Measurements from ENCODE around the gene PXN. TPM values are rescaled to one million over a fixed set of nuclear protein-coding genes. Genes with fewer than 3 reads are reported as not detected.

Gene PXN
- total and polyA plus RNA-seq, 4 donors, result 6.0 to 13.1 (median 12.3) TPM

GRCh38 chr12:120234643-120235368 lies 30.7 kb downstream of the PXN start:
- H3K27ac ChIP-seq (ENCODE audit: low read depth in 1 of 2, low read length in 2 of 2), result peak overlapping the region; percentile 56 to 79
- no peak for DNase-seq (ENCODE audit: low spot score)
- H3K27me3 ChIP-seq (ENCODE audit: control insufficient read depth in 4 of 4, insufficient read depth in 4 of 4, low read length in 3 of 4), result no peaks in the 10 kb centered on the region
- 49% methylated on average over 13 of the region's 13 CpGs for WGBS
- H3K36me3 ChIP-seq (ENCODE audit: control insufficient read depth in 4 of 4, insufficient read depth in 3 of 4, low read depth in 1 of 4, low read length in 3 of 4), result no peaks in the 10 kb centered on the region
- H3K9ac ChIP-seq (ENCODE audit: low read depth in 1 of 2, low read length in 2 of 2), result no peak overlapping the region
- H3K9me3 ChIP-seq (ENCODE audit: control insufficient read depth in 4 of 4, low read length in 3 of 4), result no peaks in the 10 kb centered on the region
- TF ChIP-seq TAF1 (conservative IDR thresholded peaks at IDR 0.05), result no peak
- peak; percentile 21 for TF ChIP-seq SP1 (IDR thresholded peaks at IDR 0.05)
- TF ChIP-seq RXRA (IDR thresholded peaks at IDR 0.05), result peak in 1 of 2 donors; percentile 35
- TF ChIP-seq, protein P1, sequence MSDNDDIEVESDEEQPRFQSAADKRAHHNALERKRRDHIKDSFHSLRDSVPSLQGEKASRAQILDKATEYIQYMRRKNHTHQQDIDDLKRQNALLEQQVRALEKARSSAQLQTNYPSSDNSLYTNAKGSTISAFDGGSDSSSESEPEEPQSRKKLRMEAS (IDR thresholded peaks at IDR 0.05), result no peak
- peak; percentile 33 for TF ChIP-seq NR2F2 (IDR thresholded peaks at IDR 0.05)
- peak in 1 of 2 donors; percentile 22 for TF ChIP-seq HNF4A (conservative IDR thresholded peaks at IDR 0.05)
- TF ChIP-seq, protein P2, sequence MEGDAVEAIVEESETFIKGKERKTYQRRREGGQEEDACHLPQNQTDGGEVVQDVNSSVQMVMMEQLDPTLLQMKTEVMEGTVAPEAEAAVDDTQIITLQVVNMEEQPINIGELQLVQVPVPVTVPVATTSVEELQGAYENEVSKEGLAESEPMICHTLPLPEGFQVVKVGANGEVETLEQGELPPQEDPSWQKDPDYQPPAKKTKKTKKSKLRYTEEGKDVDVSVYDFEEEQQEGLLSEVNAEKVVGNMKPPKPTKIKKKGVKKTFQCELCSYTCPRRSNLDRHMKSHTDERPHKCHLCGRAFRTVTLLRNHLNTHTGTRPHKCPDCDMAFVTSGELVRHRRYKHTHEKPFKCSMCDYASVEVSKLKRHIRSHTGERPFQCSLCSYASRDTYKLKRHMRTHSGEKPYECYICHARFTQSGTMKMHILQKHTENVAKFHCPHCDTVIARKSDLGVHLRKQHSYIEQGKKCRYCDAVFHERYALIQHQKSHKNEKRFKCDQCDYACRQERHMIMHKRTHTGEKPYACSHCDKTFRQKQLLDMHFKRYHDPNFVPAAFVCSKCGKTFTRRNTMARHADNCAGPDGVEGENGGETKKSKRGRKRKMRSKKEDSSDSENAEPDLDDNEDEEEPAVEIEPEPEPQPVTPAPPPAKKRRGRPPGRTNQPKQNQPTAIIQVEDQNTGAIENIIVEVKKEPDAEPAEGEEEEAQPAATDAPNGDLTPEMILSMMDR (IDR thresholded peaks at IDR 0.05; ENCODE audit: low read depth, low read length, missing input control), result peak; percentile 47
- peak; percentile 65 to 72 for TF ChIP-seq RAD21 (IDR thresholded peaks at IDR 0.05)
- no peak for TF ChIP-seq GABPA (IDR thresholded peaks at IDR 0.05 in 1 of 2, conservative IDR thresholded peaks at IDR 0.05 in 1 of 2)
- H3K4me3 ChIP-seq (ENCODE audit: low read depth in 1 of 3, low read length in 3 of 3), result no peak overlapping the region
- peaks cover 18 to 60% (median 46%) of the 10 kb centered on the region in 4 donors for H3K4me1 ChIP-seq (ENCODE audit: control insufficient read depth in 4 of 4, insufficient read depth in 4 of 4, low read length in 3 of 4)

DNA sequence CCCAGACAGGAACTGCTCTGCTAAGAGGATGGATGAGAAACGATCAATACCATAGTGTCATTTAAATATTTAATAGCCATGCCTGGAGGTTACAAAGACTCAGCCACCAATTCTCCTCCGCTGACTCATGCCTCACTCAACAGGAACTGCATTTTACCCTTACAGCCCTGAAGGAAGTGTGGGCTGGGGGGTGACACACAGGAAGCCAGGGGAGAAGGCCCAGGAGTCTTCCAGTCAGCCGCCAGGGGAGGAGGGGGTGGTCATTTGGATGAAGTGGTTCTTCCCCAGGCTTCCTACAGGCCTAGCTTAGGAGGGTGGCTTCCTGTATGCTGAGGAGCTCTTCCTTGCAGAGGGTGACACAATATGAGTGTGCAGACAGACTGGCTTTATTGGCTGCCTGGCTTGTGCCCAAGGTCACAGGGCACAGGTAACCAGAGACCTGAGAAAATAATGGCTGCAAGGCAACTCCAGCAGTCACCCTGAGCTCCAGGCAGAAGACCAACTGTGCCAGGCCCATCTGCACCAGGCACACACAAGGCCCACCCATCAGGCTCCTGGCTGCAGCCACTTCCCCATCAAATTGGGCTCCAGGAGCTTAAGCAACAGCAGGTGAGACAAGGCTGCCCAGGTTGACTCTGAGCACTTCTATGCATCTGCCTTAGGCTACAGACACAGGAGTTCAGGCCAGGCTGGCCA lies 34.1 kb downstream of the PXN start:
- Histone ChIP-seq H3K4me1 (ENCODE audit: control insufficient read depth in 4 of 4, insufficient read depth in 4 of 4, low read length in 3 of 4) (peaks cover 23 to 85% (median 73%) of the 10 kb centered on the region in 4 donors), H3K27ac (ENCODE audit: low read depth in 1 of 2, low read length in 2 of 2) (peak overlapping the region; percentile 78 to 92), H3K9ac (ENCODE audit: low read depth in 1 of 2, low read length in 2 of 2) (no peak overlapping the region), H3K9me3 (ENCODE audit: control insufficient read depth in 4 of 4, low read length in 3 of 4) (no peaks in the 10 kb centered on the region), H3K27me3 (ENCODE audit: control insufficient read depth in 4 of 4, insufficient read depth in 4 of 4, low read length in 3 of 4) (no peaks in the 10 kb centered on the region), H3K36me3 (ENCODE audit: control insufficient read depth in 4 of 4, insufficient read depth in 3 of 4, low read depth in 1 of 4, low read length in 3 of 4) (no peaks in the 10 kb centered on the region), H3K4me3 (ENCODE audit: low read depth in 1 of 3, low read length in 3 of 3) (no peak overlapping the region)
- DNase-seq (ENCODE audit: low spot score), result no peak
- TF ChIP-seq RXRA (IDR thresholded peaks at IDR 0.05) (peak in 1 of 2 donors; percentile 22), NR2F2 (IDR thresholded peaks at IDR 0.05) (peak; percentile 30), TAF1 (conservative IDR thresholded peaks at IDR 0.05) (no peak), HNF4G (IDR thresholded peaks at IDR 0.05) (no peak), JUND (IDR thresholded peaks at IDR 0.05) (no peak), RAD21 (IDR thresholded peaks at IDR 0.05) (peak; percentile 10 to 25)
- WGBS, result 64% methylated on average over 3 of the region's 3 CpGs

DNA sequence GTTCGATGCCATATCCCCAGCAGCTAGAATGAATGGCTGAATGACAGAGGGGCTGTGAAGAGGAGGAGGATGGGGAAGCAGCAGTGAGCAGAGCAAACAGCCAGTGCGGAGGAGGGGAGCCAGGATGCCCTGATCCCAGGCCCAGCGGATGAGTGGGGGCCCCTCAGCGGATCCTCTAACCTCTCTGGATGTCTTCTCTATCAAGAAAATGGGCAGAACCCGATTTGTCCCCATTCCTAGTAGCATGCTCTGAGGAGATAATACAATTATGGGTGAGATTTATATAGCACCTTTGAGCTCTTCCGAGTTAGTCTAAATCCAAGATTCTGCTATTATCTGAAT lies 34.6 kb downstream of the PXN start:
- Histone ChIP-seq H3K4me3 (ENCODE audit: low read depth in 1 of 3, low read length in 3 of 3) (no peak overlapping the region), H3K4me1 (ENCODE audit: control insufficient read depth in 4 of 4, insufficient read depth in 4 of 4, low read length in 3 of 4) (peaks cover 25 to 87% (median 78%) of the 10 kb centered on the region in 4 donors), H3K36me3 (ENCODE audit: control insufficient read depth in 4 of 4, insufficient read depth in 3 of 4, low read depth in 1 of 4, low read length in 3 of 4) (no peaks in the 10 kb centered on the region), H3K9me3 (ENCODE audit: control insufficient read depth in 4 of 4, low read length in 3 of 4) (no peaks in the 10 kb centered on the region), H3K27ac (ENCODE audit: low read depth in 1 of 2, low read length in 2 of 2) (peak overlapping the region; percentile 78 to 92), H3K27me3 (ENCODE audit: control insufficient read depth in 4 of 4, insufficient read depth in 4 of 4, low read length in 3 of 4) (no peaks in the 10 kb centered on the region), H3K9ac (ENCODE audit: low read depth in 1 of 2, low read length in 2 of 2) (no peak overlapping the region)
- no peak for DNase-seq (ENCODE audit: low spot score)
- 73% methylated on average over 6 of the region's 6 CpGs for WGBS
- TF ChIP-seq GABPA (IDR thresholded peaks at IDR 0.05 in 1 of 2, conservative IDR thresholded peaks at IDR 0.05 in 1 of 2) (no peak), YY1 (IDR thresholded peaks at IDR 0.05) (no peak), NR2F2 (IDR thresholded peaks at IDR 0.05) (no peak), HNF4G (IDR thresholded peaks at IDR 0.05) (no peak), HNF4A (conservative IDR thresholded peaks at IDR 0.05) (no peak), FOXA2 (IDR thresholded peaks at IDR 0.05) (no peak), EGR1 (IDR thresholded peaks at IDR 0.05; ENCODE audit: low read depth in 2 of 2) (no peak), RAD21 (IDR thresholded peaks at IDR 0.05) (no peak), TAF1 (conservative IDR thresholded peaks at IDR 0.05) (no peak), FOXA1 (IDR thresholded peaks at IDR 0.05) (no peak), SP1 (IDR thresholded peaks at IDR 0.05) (no peak), RXRA (IDR thresholded peaks at IDR 0.05) (no peak)
- TF ChIP-seq, protein P3, sequence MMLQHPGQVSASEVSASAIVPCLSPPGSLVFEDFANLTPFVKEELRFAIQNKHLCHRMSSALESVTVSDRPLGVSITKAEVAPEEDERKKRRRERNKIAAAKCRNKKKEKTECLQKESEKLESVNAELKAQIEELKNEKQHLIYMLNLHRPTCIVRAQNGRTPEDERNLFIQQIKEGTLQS (IDR thresholded peaks at IDR 0.05), result no peak
- TF ChIP-seq, protein P2 (IDR thresholded peaks at IDR 0.05; ENCODE audit: low read depth, low read length, missing input control), result no peak
- TF ChIP-seq, protein P1 (IDR thresholded peaks at IDR 0.05), result no peak
